Measurements from ENCODE around the gene ZNF83. TPM values are rescaled to one million over a fixed set of nuclear protein-coding genes. Genes with fewer than 3 reads are reported as not detected.
"Not testable (repeated sequence)": the region's sequence is repeated elsewhere in the genome, so short reads cannot be mapped to it uniquely, and the experiment has no call there.

The ZNF83 gene
- total RNA-seq, 1 donor from 2014 or later, result 40.0 TPM

DNA sequence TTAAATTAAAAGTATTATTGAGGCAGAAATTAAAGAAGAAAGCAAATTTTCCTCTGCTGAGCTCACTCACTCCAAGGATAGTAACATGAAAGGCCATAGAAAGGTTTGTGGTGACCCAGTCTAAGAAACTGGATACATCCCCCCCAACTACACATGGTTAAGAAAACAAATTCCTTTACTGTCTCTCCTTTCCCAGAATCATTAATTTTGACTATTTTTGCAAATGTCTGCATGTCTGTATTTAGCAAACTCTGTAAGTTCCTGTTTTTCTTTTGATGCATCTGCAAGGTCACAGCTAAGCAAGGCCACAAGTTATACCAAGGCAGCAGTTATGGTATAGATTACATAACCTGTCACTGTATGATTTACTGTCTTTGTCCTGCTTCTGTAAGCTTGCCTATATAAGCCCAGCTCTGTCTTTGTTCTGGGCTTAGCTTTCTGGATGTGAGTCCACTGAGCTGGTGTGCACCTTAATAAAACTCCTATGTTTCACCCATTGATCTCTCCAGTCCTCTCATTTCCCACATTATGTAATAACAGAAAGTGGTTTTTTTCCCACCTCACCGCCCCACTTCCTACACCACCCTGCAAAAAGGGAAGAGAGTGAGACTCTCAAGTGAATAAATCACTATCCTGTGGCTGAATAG lies 8.5 kb upstream of the ZNF83 start:
- TF ChIP-seq, protein P1, sequence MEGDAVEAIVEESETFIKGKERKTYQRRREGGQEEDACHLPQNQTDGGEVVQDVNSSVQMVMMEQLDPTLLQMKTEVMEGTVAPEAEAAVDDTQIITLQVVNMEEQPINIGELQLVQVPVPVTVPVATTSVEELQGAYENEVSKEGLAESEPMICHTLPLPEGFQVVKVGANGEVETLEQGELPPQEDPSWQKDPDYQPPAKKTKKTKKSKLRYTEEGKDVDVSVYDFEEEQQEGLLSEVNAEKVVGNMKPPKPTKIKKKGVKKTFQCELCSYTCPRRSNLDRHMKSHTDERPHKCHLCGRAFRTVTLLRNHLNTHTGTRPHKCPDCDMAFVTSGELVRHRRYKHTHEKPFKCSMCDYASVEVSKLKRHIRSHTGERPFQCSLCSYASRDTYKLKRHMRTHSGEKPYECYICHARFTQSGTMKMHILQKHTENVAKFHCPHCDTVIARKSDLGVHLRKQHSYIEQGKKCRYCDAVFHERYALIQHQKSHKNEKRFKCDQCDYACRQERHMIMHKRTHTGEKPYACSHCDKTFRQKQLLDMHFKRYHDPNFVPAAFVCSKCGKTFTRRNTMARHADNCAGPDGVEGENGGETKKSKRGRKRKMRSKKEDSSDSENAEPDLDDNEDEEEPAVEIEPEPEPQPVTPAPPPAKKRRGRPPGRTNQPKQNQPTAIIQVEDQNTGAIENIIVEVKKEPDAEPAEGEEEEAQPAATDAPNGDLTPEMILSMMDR (IDR thresholded peaks at IDR 0.05; ENCODE audit: unreplicated experiment), result no peak
- Mint-ChIP-seq H3K4me3 (ENCODE audit: unreplicated experiment) (no peak overlapping the region), H3K27ac (ENCODE audit: unreplicated experiment) (no peak overlapping the region)

DNA sequence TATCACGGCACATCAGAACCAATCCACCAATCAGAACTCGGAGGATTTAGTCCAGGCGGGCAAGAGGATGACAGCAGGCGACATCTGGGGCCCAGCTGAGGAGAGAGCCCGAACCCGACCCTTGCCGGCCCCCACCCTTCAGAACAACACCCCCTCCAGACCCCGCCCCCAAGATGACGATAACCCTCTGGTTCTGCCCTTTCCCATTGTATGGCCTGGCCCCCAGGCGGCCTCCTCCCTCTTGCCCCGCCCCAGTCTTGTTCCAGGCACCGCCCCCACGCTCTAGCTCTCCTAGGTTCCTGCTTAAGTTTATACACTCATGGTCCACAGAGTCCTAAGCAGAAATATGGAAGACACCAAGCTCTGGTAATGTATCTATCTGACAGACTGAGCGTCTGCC lies 2.8 kb upstream of the ZNF83 start:
- Mint-ChIP-seq H3K4me1 (ENCODE audit: unreplicated experiment) (peaks cover 9% of the 10 kb centered on the region), H3K27me3 (ENCODE audit: unreplicated experiment) (peaks cover 8% of the 10 kb centered on the region), H3K27ac (ENCODE audit: unreplicated experiment) (no peak overlapping the region), H3K36me3 (ENCODE audit: low read depth, unreplicated experiment) (no peaks in the 10 kb centered on the region), H3K4me3 (ENCODE audit: unreplicated experiment) (no peak overlapping the region), H3K9me3 (ENCODE audit: unreplicated experiment) (no peaks in the 10 kb centered on the region)
- TF ChIP-seq, protein P1 (IDR thresholded peaks at IDR 0.05; ENCODE audit: unreplicated experiment), result no peak
- no peak for DNase-seq (ENCODE audit: low spot score)

More for the DNA sequence above, 8.5 kb upstream of the ZNF83 start:
- H3K36me3 Mint-ChIP-seq (ENCODE audit: low read depth, unreplicated experiment), result peaks cover 40% of the 10 kb centered on the region
- H3K9me3 Mint-ChIP-seq (ENCODE audit: unreplicated experiment), result peaks cover 11% of the 10 kb centered on the region
- DNase-seq (ENCODE audit: low spot score), result no peak
- peaks cover 1% of the 10 kb centered on the region for H3K27me3 Mint-ChIP-seq (ENCODE audit: unreplicated experiment)
- H3K4me1 Mint-ChIP-seq (ENCODE audit: unreplicated experiment), result no peaks in the 10 kb centered on the region

DNA sequence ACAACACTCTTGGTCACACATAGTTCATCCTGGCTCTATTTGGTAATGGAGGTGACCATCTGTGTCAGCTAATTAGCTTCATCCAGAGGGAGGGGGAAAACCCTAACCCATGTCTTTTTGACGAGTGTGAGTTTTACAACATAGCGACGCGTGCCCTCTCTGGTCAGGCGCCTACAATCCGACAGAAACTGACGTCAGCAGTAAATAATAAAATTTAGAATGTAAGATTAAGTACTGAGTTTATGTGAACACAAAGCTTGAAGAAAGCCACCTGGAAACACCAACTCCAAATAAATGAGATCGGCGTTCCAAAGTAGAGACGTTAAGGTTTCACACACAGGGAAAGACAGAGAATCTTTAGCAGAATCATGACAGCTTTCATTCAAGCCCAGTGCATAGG lies 1.8 kb upstream of the ZNF83 start:
- Mint-ChIP-seq H3K36me3 (ENCODE audit: low read depth, unreplicated experiment) (peaks cover 1% of the 10 kb centered on the region), H3K4me1 (ENCODE audit: unreplicated experiment) (peaks cover 9% of the 10 kb centered on the region), H3K27ac (ENCODE audit: unreplicated experiment) (no peak overlapping the region), H3K27me3 (ENCODE audit: unreplicated experiment) (peaks cover 8% of the 10 kb centered on the region), H3K9me3 (ENCODE audit: unreplicated experiment) (no peaks in the 10 kb centered on the region), H3K4me3 (ENCODE audit: unreplicated experiment) (no peak overlapping the region)
- DNase-seq (ENCODE audit: low spot score), result no peak
- TF ChIP-seq, protein P1 (IDR thresholded peaks at IDR 0.05; ENCODE audit: unreplicated experiment), result no peak

DNA sequence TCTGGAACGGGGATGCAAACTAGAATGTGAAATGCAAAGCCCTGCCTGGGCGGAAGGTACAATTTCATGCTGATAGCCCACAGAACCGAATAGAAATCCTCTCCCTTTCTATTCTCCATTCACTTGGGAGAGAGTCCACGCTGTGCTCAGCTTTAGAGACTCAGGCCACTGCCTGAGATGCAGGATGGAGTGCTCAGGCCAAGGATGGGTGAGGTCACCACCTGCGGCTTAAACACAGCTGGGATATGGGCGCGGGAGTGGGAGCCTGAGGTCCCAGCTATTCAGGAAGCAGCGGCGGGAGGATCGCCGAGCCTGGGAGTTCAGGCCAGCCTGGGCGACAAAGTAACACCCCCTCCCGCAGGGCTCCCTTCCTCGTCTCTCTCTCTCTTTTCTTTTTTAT lies 446 bp upstream of the ZNF83 start:
- DNase-seq (ENCODE audit: low spot score), result peak; percentile 17
- TF ChIP-seq, protein P1 (IDR thresholded peaks at IDR 0.05; ENCODE audit: unreplicated experiment), result no peak
- peak overlapping the region; percentile 98 for H3K4me3 Mint-ChIP-seq (ENCODE audit: unreplicated experiment)
- H3K27me3 Mint-ChIP-seq (ENCODE audit: unreplicated experiment), result peaks cover 8% of the 10 kb centered on the region
- H3K36me3 Mint-ChIP-seq (ENCODE audit: low read depth, unreplicated experiment), result peaks cover 7% of the 10 kb centered on the region
- no peak overlapping the region for H3K27ac Mint-ChIP-seq (ENCODE audit: unreplicated experiment)
- peaks cover 9% of the 10 kb centered on the region for H3K4me1 Mint-ChIP-seq (ENCODE audit: unreplicated experiment)
- no peaks in the 10 kb centered on the region for H3K9me3 Mint-ChIP-seq (ENCODE audit: unreplicated experiment)

DNA sequence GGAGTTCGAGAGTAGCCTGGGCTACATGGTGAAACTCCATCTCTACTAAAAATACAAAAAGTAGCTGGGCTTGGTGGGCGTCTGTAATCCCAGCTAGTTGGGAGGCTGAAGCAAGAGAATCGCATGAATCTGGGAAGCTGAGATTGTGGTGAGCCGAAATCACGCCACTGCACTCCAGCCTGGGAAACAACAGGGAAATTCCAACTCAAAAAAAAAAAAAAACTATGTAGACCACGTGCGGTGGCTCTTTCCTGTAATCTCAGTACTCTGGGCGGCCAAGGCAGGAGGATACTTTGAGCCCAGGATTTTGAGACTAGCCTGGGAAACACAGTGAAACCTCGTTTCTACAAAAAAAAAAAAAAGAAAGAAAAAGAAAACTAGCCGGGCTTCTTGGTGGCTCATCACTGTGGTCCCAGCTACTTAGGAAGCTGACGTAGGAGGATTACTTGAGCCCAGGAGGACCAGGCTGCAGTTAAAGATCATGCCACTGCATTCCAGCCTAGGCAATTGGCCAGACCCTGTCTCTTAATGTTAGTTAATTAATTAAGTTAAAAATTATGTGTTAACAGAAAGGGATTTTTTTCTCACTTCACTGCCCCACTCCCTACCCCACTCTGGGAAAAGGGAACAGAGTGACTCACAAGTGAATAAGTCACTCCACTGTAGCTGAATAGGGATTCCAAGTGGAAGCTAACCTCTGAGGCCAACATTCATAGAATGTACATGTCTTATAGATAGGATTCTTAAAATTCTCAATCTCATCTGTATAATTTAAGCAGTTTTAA lies 2.2 kb downstream of the ZNF83 start:
- Mint-ChIP-seq H3K27me3 (ENCODE audit: unreplicated experiment) (peaks cover 9% of the 10 kb centered on the region), H3K36me3 (ENCODE audit: low read depth, unreplicated experiment) (peaks cover 25% of the 10 kb centered on the region), H3K27ac (ENCODE audit: unreplicated experiment) (peak overlapping the region; percentile 72), H3K9me3 (ENCODE audit: unreplicated experiment) (no peaks in the 10 kb centered on the region), H3K4me3 (ENCODE audit: unreplicated experiment) (peak overlapping the region; percentile 62), H3K4me1 (ENCODE audit: unreplicated experiment) (peaks cover 9% of the 10 kb centered on the region)
- no peak for DNase-seq (ENCODE audit: low spot score)
- TF ChIP-seq, protein P1 (IDR thresholded peaks at IDR 0.05; ENCODE audit: unreplicated experiment), result no peak

DNA sequence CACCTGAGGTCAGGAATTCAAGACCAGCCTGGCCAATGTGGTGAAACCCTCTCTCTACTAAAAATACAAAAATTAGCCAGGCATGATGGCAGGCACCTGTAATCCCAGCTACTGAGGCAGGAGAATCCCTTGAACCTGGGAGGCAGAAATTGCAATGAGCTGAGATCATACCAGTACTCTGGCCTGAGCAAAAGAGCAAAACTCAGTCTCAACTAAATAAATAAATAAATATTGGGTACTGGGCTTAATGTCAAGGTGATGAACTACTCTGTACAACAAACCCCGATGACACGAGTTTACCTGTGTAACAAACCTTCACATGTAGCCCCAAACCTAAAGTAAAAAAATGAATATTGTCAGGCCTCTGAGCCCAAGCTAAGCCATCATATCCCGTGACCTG lies 10.7 kb downstream of the ZNF83 start:
- not testable (repeated sequence) for H3K4me3 Mint-ChIP-seq (ENCODE audit: unreplicated experiment); H3K9me3 Mint-ChIP-seq (ENCODE audit: unreplicated experiment); H3K27ac Mint-ChIP-seq (ENCODE audit: unreplicated experiment); DNase-seq (ENCODE audit: low spot score); H3K27me3 Mint-ChIP-seq (ENCODE audit: unreplicated experiment); H3K4me1 Mint-ChIP-seq (ENCODE audit: unreplicated experiment)
- peaks cover 39% of the 10 kb centered on the region for H3K36me3 Mint-ChIP-seq (ENCODE audit: low read depth, unreplicated experiment)

Data from endothelial cell (in vitro differentiated cells).